HEK293T (cell line): Measurements from ENCODE around the gene SCG2.

ENCODE experiments used
- CTCF ChIA-PET: fragments of 350-600 bp; formaldehyde crosslinking; extraction: SDS; loops from one replicate; lab custom pipeline; 2021; ENCODE audit warnings: antibody characterized with exemption, inconsistent platforms; lab: Yijun Ruan, JAX
- POLR2A ChIA-PET: fragments of 350-600 bp; formaldehyde crosslinking; extraction: SDS; loops from one replicate; lab custom pipeline; 2020; ENCODE audit warnings: antibody characterized with exemption, inconsistent platforms; lab: Yijun Ruan, JAX
- DNase-seq: peaks from one replicate; pipeline ENCODE4 v3.0.0; 2012; ENCODE audit warnings: mixed read lengths; ENCODE audit errors: extremely low spot score
- ARNT ChIP-seq: fragments of 450-650 bp; IDR thresholded peaks from 2 replicates; pipeline ENCODE4 v1.6.1; 2017; ENCODE audit warnings: mild to moderate bottlenecking
- BHLHE40 ChIP-seq: fragments of 450-650 bp; IDR thresholded peaks from 2 replicates; pipeline ENCODE4 v1.6.1; 2016; ENCODE audit warnings: mild to moderate bottlenecking, moderate library complexity, borderline replicate concordance
- CTBP1 ChIP-seq: fragments of 450-650 bp; IDR thresholded peaks from 2 replicates; pipeline ENCODE4 v1.6.1; 2016; ENCODE audit warnings: borderline replicate concordance
- ELF4 ChIP-seq: fragments of 450-650 bp; IDR thresholded peaks from 2 replicates; pipeline ENCODE4 v1.6.1; 2017; ENCODE audit warnings: antibody characterized with exemption
- FOXA1 ChIP-seq: fragments of 450-650 bp; IDR thresholded peaks from 2 replicates; pipeline ENCODE4 v1.6.1; 2016; ENCODE audit warnings: mild to moderate bottlenecking
- FOXK2 ChIP-seq: fragments of 450-650 bp; IDR thresholded peaks from 2 replicates; pipeline ENCODE4 v1.6.1; 2016; ENCODE audit warnings: mild to moderate bottlenecking
- FOXM1 ChIP-seq: fragments of 450-650 bp; IDR thresholded peaks from 2 replicates; pipeline ENCODE4 v1.6.1; 2017; ENCODE audit warnings: mild to moderate bottlenecking, borderline replicate concordance
- HDGF ChIP-seq: fragments of 450-650 bp; IDR thresholded peaks from 2 replicates; pipeline ENCODE4 v1.6.1; 2017; ENCODE audit warnings: antibody characterized with exemption, borderline replicate concordance
- L3MBTL2 ChIP-seq: fragments of 450-650 bp; conservative IDR thresholded peaks from 2 replicates; pipeline ENCODE4 v1.6.1; 2016; ENCODE audit warnings: mild to moderate bottlenecking
- LEF1 ChIP-seq: fragments of 450-650 bp; IDR thresholded peaks from 2 replicates; pipeline ENCODE4 v1.6.1; 2017; ENCODE audit warnings: mild to moderate bottlenecking, borderline replicate concordance
- NFRKB ChIP-seq: fragments of 450-650 bp; IDR thresholded peaks from 2 replicates; pipeline ENCODE4 v1.6.1; 2016; ENCODE audit warnings: mild to moderate bottlenecking, moderate library complexity
- PKNOX1 ChIP-seq: fragments of 450-650 bp; IDR thresholded peaks from 2 replicates; pipeline ENCODE4 v1.6.1; 2016
- SP1 ChIP-seq: fragments of 450-650 bp; IDR thresholded peaks from 2 replicates; pipeline ENCODE4 v1.6.1; 2017
- SUZ12 ChIP-seq: fragments of 450-650 bp; IDR thresholded peaks from 2 replicates; pipeline ENCODE4 v1.6.1; 2016; ENCODE audit warnings: mild to moderate bottlenecking
- TARDBP ChIP-seq: fragments of 450-650 bp; IDR thresholded peaks from 2 replicates; pipeline ENCODE4 v1.6.1; 2016
- ZNF384 ChIP-seq: fragments of 450-650 bp; IDR thresholded peaks from 2 replicates; pipeline ENCODE4 v1.6.1; 2016

SCG2 gene

GRCh38 chr2:223601932-223602666, at the start of gene SCG2:
SCG2 (minus strand) TSS chr2:223602361; CDS start chr2:223599282, 3,079 bp downstream.
- TF ChIP-seq ELF4 (no peak), ARNT (no peak), SP1 (no peak), LEF1 (no peak)
- peak; percentile 76 for DNase-seq
- ChIA-PET CTCF (interaction anchor here (1.7 kb wide), 1 partner anchor 16 kb away, joined by 6 read pairs; no protein-coding TSS in a partner anchor), POLR2A (no interaction called here)

GRCh38 chr2:223649554-223650533, 47.7 kb upstream of the SCG2 start:
- CTCF ChIA-PET: no interaction called here
- no peak for DNase-seq
- no peak for TF ChIP-seq HDGF
- no peak for TF ChIP-seq PKNOX1
- TF ChIP-seq LEF1: no peak
- no peak for TF ChIP-seq FOXA1
- TF ChIP-seq ARNT: no peak
- no peak for TF ChIP-seq BHLHE40
- TF ChIP-seq SP1: no peak
- TF ChIP-seq ELF4: no peak
- TF ChIP-seq NFRKB: no peak
- TF ChIP-seq FOXM1: no peak
- no peak for TF ChIP-seq L3MBTL2
- no peak for TF ChIP-seq FOXK2
- POLR2A ChIA-PET: no interaction called here

GRCh38 chr2:223648755-223649154, 46.6 kb upstream of the SCG2 start:
- DNase-seq: no peak
- ChIA-PET CTCF (no interaction called here), POLR2A (no interaction called here)
- TF ChIP-seq FOXK2: no peak
- no peak for TF ChIP-seq LEF1
- no peak for TF ChIP-seq CTBP1
- TF ChIP-seq NFRKB: no peak
- TF ChIP-seq TARDBP: no peak
- no peak for TF ChIP-seq PKNOX1

- POLR2A ChIA-PET: no interaction called here
Observed at GRCh38 chr2:223647258-223647952, 45.2 kb upstream of the SCG2 start.

GRCh38 chr2:223644136-223644535, 42.0 kb upstream of the SCG2 start:
- TF ChIP-seq ARNT: no peak
- TF ChIP-seq FOXM1: no peak
- no peak for TF ChIP-seq ELF4
- TF ChIP-seq TARDBP: no peak
- no peak for TF ChIP-seq BHLHE40
- no peak for TF ChIP-seq CTBP1
- TF ChIP-seq ZNF384: no peak
- TF ChIP-seq SUZ12: no peak
- no peak for TF ChIP-seq FOXK2
- TF ChIP-seq PKNOX1: no peak
- TF ChIP-seq HDGF: no peak
- no peak for TF ChIP-seq SP1
- TF ChIP-seq FOXA1: no peak
- CTCF ChIA-PET: interaction anchor here (0.5 kb wide), 1 partner anchor 288 kb away, joined by 4 read pairs; no protein-coding TSS in a partner anchor
- DNase-seq: no peak
- POLR2A ChIA-PET: no interaction called here

More at GRCh38 chr2:223647258-223647952, 45.2 kb upstream of the SCG2 start:
- CTCF ChIA-PET: no interaction called here
- no peak for DNase-seq
- no peak for TF ChIP-seq ZNF384

- no peak for TF ChIP-seq FOXK2
- no peak for TF ChIP-seq ELF4
- TF ChIP-seq PKNOX1: no peak
- no peak for TF ChIP-seq HDGF
- TF ChIP-seq ZNF384: no peak
- no peak for TF ChIP-seq SUZ12
- no peak for TF ChIP-seq BHLHE40
- TF ChIP-seq L3MBTL2: no peak
- TF ChIP-seq ARNT: no peak
- TF ChIP-seq FOXA1: no peak
- no peak for TF ChIP-seq SP1
- TF ChIP-seq CTBP1: no peak
- TF ChIP-seq LEF1: no peak
- TF ChIP-seq TARDBP: no peak
- TF ChIP-seq FOXM1: no peak
- TF ChIP-seq NFRKB: no peak
- DNase-seq: no peak
- POLR2A ChIA-PET: no interaction called here
- CTCF ChIA-PET: no interaction called here
Observed at GRCh38 chr2:223643309-223643708, 41.1 kb upstream of the SCG2 start.
